HG02943 (cell line): ENCODE results near the gene EBF3.

Source experiments
- ATAC-seq: cut with Tn5 transposase; IDR thresholded peaks from one replicate; pipeline ENCODE4 v1.9.1; 2021; ENCODE audit warnings: mild to moderate bottlenecking, low read depth, moderate library complexity; ENCODE audit not compliant: unreplicated experiment

EBF3 gene

DNA sequence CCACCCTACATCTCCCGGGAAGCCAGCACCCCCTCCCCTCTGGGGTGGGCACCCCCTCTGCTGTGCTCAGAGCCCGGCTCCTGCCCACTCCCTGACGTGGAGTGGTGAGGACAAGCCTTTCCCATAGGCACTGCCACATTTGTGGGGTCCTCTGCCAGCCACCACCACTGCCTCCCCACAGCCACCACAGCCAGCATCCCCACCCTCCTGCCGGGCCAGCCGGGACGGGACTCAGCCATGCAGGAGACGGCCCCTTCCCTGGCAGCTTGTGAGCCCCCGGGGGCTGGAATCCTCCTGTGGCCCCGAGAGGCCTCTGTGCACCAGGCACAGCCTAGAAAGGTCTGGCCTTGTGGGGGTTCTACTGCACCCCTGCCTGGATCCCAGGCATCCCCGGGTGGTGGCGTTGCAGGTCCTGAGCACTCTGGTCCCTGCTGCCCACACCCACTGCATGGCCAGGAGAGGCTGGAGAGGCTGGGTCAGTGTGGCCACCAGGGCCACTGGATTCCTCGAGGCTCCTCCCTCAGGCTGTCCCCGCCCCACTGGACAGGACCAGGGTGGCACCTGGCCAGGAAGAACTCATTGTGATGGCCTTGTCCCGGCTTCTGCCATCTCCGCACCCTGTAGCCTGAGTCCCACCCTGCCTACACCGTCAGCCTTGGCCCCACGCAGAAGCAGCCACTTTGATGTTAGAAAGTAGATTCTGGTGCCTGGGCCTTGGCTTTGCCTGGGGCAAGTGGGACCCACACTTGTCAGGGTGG lies 148.0 kb downstream of the EBF3 start:
- no peak for ATAC-seq

DNA sequence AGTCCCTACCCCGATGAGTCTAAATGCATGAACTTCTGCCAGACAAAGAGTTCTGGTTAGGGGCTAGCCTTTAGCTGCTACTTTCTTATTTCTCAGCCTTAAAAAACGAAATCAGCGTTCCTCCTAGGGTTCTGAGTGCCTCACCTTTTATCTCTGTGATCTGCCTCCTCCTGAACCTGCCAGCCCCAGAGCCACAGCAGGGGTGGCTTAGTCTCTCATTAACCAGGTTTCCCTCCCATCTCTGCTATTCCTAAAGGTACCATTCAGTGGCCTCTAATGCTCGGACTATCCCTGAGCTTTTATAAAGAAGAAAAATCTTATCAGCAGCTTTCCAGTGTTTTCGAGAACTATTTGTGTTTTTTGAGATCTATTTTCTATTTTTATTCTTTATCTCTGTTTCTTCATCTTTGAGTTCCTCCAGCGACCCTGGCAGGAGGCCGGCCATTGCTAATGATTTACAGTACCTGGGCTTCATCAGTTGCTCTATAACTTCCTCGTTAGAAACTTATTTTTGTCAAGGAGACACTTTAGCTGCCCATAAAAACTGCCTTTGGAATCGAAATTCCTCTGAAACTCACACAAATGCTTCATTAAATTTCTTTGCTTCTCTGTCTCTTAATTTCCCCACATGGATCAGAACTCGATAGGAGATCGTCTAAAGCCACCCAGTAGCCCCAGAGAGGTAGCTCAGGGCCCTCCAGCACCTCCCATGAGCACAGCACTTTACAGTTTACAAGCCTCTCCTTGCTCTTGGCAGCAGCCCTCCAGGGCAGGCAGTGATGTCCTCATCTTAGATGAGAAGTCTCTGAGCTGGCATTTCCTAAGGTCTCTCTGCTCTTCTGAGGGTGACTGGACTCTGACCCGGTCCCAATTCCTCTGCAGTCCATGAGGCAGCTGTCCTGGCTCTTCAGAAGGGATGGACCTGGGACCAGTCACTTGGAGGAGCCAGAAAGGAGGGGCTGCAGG lies 149.1 kb downstream of the EBF3 start:
- ATAC-seq, result no peak

DNA sequence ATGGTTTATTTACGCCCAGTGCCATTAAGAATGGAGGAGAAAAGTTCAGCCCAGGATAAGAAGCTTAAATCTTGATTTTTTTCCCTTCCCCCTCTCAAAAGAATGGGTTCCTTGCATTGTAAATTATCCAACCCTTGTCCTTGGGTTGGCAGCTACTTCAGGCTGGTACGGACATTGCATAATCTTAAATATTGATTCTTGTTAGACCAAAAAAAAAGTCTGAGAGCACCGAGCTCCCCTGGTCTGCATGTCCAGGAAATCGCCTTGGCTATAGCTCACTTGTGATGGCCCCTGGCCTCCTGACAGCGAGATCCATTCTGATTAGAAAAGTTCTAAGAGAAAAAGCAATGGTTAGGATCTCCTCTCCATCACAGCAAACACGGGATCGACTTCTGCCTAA lies 151.7 kb downstream of the EBF3 start:
- ATAC-seq, result no peak

DNA sequence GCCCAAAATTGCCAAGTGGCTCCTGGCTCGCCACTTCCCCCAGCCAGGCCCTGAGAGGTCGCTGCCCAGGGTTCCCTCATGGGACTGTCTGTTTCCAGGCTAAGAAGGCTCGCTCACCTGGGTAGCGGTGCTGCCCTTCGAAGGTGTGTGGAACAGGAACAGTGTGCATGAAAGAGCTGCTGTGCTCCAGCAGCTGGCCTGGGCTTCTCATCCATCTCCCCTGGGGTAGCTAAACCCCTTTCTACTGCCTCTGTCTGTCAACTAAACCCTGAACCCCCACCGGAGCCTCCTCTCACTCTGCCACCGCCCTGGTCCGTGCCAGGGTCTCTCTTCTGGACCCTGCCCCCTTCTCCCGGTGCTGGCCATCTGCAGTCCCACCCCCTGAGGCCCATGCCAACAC lies 152.9 kb downstream of the EBF3 start:
- ATAC-seq, result no peak

DNA sequence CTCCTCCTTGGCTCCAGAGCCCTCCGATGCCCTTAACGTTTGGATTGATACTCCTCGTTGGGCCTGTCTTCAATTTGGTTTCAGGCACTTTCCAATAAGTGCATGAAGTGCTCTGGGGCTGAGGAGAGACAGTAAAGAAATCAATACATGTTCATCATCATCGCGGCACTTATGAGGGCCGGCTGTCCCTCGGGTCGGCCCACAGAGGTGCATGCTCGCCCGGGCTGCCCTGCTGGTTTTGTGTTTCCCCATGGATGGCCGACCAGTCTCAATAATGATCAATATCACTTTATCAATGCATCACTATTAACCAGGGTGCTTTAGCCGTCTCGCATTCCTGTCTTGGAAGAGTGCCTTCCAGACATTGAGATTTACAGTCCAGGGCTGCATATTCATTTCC lies 154.2 kb downstream of the EBF3 start:
- no peak for ATAC-seq

DNA sequence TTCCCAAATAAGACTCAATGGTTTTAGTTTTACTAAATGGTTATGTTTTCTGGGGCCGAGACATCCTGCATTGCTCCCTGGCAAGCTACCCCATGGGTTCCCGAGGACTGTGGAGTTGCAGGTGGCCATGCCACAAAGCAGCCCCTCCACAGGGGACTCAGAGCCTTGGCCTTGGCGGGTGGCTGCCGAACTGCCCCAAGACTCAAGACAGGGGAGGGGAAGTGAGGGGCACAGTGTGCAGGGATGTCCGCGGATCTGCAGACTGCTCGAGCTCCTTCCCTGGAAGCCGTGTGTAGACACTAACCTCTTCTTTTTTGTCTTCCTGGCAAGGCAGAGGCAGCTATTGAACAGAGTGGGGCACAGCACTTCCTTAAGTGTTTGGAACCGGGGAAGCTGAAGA lies 154.6 kb downstream of the EBF3 start:
- ATAC-seq, result no peak

DNA sequence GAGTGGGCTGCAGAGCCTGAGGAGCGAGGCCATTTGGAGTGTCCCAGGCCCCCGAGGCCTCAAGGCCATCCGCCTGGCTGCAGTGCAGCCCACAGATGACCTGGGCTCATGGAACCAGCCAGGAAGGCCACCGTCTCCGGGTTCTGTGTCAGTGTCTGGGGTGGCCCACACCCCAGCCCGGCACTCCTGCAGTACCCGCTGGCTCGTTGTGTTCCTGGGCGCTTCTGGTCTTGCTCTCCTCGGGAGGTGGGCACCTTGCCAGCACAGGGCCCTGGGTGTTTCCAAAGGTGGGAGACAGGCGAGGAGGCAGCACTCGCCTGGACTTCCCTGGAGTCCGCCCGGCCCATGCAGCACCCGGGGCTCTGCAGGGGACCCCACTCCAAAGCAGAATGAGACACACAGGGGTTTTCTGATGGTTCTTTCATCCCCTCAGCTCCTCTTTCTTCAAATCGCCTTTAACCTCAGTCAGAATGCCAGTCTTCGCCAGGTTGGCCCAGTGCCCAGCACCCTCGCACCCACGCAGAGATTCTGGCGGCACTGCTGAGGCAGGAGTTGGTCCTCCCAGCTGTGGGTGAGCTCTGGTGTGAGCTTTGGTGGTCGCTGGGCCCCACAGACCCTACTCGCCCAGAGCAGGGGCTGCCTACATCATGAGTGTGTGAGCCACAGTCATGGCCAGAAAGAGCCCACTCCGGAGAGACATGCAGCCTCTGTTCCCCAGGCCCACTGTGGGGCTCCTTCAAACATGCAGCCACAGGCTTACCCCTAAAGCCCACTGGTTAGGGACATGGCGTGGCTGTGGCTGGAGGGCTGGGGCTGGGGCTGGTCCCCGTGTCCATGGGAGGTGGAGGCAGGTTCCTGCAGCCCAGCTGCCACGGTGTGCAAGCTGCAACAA lies 155.7 kb downstream of the EBF3 start:
- ATAC-seq, result no peak

DNA sequence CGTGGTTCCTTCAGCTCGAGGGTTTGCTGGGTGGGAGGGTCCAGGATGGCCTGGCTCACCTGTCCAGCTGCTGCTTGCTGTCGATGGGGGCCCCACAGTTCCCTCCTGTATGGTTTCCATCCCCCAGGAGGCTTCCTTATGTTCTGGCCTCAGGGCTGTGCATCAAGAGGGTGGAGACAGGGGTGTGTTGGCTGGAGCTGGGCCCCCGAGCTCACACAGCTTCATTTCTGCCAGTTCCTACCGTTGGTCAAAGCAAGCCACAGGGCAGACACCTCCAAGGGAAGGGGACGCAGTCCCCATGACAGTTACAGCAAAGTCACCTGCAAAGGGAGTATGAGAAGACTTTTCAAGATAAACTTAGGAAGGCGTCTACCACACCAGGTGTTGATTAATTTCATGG lies 156.9 kb downstream of the EBF3 start:
- no peak for ATAC-seq

DNA sequence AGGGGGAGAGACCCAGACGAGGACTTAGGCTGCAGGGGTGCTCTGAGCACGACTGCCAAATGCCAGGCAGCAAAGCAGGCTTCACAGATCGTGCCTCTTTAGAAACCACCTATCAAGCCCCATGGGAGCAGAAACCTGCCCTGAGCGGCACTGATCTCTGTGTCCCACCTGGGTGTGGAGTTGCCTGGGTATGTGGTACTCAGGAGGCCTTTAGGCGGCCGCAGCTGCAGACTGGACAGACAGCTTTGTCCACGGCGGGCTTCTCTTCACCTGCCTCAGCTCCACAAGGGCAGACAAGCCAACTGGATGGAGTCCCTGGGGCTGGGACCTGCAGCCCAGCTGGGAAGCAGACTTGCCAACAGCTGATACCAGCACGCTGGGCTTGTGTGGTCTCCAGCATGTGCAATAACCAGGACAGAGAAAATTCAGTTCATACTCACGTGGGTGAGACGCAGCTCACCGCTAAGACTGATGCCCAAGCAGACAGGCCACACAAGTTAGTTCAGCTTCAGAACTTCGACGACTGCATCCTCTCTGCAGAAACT lies 163.2 kb downstream of the EBF3 start:
- ATAC-seq, result no peak

DNA sequence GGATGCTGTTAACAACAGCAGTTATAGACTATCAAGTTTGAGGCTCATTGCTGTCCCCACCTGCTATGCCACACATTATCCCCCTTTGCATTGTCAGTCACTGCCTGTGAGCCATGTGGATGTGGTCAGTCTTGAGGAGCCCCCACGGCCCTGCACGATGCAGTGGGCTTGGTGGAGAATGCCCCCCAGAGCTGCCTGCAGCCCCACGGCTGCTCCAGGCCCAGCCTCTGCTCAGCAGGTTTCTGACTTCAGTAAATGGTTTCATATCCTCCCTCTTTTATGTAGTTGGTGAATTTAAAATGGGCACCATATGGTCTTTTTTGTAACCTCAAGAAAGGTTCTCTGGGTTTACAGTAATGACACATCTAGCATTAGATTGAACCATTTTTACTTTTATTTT lies 164.1 kb downstream of the EBF3 start:
- ATAC-seq, result no peak

DNA sequence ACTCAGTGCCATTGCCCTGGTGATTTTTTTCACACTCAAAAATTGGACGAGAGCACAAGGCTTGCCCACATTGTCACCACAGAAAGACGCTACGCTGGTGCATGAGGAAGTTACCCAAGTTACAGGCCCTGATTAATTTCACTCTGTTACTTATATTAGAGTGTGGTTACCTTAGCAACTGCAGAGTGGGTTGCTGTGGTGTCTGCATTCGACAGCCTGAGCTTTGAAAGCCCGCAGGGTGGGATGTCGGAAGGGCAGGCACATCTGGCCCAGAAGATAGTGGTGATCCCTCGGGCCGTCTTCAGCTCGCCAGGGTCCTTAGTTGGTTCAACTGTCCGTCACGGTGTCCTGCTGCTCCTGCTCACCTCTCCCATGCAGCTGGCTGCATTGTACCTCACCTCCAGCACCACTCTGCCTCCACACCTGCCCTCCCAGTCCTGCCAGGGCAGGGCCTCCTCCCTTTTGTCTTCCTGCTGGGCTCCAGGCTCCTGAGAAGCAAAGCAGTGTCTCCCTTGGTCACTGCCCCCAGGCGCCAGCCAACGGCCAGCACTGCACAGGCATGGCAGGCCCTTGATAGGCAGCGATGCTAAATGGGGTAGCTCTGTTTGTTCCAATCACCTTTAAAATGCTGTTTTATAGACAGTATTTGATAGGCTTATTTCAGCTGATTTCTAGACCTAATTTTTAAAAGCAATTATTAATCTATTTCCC lies 167.2 kb downstream of the EBF3 start:
- no peak for ATAC-seq

DNA sequence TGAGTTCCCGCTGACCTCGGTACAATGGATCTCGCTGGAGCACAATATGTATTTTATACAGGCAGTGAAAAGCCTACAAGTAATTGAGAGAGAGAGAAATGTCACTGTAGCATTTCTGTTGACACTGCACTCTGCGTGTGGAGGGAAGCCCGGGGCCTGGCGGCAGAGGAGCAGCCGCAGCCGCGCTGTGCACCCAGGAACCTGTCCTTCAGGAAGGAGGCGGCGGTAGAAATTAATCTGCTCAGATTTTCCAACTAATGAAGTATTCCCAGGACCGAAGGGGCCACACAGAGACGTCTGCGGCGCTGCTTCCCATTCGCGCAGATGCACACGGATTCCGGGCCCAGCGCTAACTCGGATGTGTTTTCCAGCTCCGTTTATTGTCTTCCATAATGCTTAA lies 170.1 kb downstream of the EBF3 start:
- ATAC-seq, result no peak

DNA sequence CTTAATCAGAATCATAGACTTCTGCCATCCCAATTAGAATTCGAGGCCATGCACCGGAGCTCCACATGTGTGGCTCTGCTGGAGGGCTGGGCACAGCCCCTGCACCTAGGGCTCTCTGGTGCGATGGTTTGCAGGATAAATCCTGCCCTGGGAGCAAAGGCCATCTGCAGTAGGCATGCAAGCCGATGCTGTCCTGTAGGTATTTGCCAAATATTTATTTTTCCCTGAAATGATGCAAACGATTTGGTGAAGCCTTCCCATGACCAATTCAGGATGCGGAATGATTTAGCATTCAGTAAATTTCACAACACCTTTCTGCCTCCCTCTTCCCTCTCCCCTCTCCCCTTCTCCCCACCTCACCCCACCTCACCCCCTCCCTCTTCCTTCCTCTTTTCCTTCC lies 170.6 kb downstream of the EBF3 start:
- ATAC-seq, result no peak

DNA sequence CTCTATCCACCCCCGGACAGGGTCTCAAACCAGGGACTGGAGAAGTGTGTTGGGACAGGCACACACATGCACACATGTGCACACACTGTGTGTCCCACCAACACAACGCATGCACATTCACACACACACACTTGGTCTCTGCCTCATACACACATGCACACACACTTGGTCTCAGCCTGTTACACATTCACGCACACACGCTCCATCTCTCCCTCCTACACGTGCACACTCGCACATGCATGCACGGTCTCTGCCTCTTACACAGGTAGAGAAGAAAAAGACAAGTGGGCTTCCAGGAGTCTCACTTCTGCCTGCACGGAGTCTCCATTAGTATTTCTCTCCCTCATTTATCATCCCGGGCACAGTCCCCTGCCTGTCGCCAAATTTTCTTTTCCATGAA lies 171.2 kb downstream of the EBF3 start:
- no peak for ATAC-seq

DNA sequence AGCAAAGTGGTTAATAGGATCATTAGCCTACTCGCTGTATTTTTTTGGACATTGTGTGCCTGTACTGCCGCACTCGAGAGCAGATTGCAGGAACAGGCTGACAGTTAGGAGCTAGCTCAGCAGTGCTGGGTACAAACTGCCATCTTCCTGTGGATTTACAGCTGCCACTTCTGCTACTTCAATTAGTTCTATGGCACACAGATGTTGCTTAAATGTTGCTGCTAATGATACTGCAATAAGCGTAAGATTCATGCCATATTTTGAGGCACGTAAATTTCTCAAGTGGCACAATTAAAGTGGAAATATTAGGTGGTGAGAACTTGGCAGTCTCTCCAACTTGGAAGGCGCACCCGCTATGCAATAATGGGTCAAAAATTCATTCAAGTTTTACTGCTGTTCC lies 171.9 kb downstream of the EBF3 start:
- ATAC-seq, result no peak

DNA sequence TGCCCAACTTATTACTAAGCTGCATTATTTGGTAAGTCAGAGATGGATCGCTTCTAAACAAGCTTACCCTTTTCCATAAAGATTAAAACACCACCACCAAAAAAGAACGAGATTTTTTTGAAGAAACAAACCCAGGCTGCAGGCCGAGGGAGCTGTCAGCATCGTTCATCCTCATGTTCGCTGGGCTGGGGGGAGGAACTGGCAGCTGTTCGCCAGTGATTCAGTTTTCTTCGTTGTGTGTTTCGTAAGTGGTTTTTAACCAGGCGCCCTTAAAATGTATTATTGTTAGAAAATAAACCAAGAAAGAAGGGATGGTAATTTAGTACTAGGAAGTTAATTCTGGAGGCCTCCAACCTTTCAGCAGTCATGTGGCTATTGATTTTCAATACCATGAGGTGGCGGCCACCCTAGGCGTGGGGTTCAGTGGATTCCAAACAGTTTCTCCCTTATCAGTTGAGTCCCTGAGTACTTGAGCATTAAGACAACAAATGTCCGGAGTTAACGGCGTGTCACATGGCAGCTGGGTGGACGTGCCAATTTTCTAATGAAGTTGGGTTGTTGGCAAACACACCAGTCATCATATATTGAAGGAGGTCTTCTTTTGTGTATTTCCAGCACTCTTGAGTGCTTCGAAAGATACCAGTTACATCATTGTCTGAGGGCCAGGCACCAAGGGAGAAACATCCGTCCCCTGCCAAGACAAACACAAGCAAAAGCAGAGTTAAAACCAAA lies 173.2 kb downstream of the EBF3 start:
- ATAC-seq, result no peak

DNA sequence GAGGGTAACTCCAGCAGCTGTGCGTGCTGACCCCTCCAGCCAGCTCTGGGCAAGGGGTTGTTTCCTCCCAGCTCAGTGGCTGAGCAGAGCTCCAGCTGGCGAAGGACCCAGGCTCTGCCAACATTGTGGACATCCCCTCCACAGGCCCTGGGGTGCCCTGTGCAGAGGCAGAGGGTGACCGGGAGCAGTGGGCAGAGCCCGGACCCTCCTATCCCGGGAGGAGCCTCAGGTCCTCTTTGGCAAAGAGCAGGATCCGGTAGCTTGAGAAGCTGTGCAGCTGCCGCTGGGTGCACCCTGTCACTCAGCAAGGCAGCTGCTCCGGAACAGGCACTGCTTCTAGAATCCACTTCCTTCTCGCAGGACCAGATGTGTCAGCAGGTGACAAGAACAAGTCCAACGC lies 175.9 kb downstream of the EBF3 start:
- ATAC-seq, result no peak

DNA sequence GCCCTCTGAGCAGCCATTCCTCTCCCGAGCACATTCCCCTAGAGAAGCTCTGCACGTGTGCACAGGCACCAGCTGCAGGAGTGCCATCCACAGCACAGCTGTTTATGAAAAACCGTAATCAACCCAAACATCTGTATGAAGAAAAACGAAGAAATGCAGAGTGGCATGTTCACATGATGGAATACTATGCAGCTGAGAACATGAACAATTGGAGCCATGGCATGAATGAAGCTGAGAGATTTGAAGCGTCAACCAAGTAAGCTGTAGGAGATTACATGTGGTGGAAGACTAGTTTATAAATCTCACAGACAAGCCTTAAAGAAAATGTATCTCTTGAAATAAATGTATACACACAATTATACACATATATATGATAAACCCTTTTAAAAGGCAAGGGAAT lies 176.5 kb downstream of the EBF3 start:
- no peak for ATAC-seq

DNA sequence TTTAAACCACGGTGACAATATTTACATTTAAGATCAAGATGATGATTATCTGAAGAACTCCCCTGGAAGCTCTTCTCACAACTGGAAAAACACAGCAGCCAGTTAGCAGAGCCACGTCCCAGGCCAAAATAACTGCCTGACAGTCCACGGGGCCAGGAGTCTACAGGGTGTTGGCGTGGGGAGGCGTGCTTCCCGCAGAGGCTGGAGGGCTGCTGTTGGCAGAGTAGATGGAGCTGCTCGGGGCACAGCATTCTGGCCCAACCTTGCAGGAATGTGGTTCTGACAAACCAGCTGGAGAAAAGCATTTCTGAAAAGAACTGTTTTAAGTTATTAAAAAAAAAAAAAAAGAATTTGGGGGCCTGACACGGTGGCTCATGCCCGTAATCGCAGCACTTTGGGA lies 177.9 kb downstream of the EBF3 start:
- ATAC-seq, result no peak
